Fibroblast of gingiva (primary cell): ENCODE data around the gene HDGF.
"Not testable (repeated sequence)": the region's sequence is repeated elsewhere in the genome, so short reads cannot be mapped to it uniquely, and the experiment has no call there.

Source experiments
- DNase-seq: peaks from one replicate; pipeline ENCODE4 v3.0.0-alpha.2; 2011; ENCODE audit warnings: low read depth

HDGF gene

DNA sequence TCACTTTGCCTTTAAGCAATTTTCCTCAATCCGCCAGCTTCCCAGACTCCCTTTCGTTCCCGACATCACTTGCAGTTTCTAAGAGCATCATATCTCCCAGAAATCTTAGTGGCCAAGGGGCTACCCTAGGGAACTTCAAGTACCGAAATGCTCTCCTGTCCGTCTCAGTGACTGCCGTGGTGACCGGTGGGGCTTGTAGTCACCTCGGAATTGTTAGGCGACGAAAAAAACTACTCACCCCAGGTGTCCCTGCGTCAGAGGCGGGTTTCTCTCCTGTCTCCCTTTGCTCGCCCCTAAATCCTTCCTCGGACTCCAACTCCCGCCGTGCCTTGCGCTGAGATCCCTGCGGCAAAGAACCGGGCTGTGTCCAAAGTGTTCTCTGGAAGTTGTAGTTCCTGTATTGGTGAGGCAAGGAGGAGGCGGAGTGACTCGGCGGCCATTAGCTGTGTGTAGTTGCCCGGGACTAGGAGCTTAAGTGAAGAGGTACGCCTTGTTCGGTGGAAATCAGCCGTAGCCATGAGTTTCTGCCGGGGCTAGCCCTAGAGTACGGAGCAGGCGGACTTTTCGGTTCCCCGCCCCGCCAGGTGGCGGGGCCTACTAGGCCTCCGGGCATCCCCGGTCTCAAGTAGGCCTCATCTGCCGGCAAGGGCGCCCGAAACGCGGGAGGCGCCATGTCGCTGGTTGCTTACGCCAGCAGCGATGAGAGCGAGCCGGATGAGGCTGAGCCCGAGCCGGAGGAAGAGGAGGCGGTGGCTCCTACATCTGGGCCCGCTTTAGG lies 15.8 kb upstream of the HDGF start, which contains the start of gene PRCC:
Gene PRCC, plus strand, starts transcription at position 435 of the 778 bp plus-strand sequence. Its CDS starts 237 bp downstream, at position 672.
- peak; percentile 100 for DNase-seq

DNA sequence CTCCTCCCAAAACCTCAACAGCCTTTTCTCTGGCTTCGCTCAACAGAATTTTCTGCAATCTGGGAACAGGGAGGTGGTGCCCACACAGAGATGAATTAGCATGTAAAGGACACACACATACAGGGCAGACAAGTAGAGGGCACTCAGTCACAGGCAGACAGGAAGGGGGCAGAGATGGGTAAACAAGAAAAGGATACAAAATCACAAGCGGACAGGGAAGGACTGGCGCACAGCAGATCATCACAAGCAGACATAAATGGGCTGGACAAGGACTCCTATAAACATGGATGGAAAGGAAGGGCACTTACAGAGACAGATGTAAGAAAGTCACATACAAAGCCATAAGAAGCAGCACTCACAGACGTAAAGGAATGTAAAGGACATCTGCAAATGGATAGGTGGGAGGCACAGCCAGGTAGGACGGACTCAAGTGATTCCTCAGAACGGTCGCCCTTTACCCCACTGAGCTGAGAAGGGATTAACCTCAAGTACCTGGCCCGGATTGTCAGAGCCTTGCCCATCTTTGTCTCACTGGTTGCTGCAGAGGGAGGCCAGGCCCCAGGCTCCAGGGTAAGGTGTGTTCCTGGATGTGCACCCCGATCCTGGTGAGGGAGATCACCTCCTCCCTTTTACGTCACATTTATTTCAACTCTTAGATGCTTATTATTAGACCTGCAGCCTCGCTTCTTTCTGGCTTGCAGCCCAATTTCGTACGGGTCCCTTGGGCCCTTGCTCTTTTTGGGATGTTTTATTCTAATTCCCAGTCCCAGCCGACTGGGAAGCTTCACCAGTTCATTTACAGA lies 15.0 kb upstream of the HDGF start:
- DNase-seq, result no peak

DNA sequence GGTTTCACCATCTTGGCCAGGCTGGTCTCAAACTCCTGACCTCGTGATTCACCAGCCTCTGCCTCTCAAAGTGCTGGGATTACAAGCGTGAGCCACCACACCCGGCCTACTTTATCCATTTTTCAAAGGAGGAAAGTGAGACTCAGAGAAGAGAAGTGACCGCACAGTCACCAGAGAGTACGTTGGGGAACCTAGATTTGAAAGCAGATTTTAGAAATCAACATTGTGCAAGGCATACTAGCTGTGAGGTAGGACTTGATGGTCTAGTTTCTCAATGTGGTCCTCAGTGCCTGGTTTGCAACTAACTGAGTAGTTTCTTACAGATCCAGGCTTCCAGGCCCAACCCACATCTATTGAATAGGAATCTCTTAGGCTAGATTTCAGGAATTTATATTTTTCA lies 14.2 kb upstream of the HDGF start:
- no peak for DNase-seq

DNA sequence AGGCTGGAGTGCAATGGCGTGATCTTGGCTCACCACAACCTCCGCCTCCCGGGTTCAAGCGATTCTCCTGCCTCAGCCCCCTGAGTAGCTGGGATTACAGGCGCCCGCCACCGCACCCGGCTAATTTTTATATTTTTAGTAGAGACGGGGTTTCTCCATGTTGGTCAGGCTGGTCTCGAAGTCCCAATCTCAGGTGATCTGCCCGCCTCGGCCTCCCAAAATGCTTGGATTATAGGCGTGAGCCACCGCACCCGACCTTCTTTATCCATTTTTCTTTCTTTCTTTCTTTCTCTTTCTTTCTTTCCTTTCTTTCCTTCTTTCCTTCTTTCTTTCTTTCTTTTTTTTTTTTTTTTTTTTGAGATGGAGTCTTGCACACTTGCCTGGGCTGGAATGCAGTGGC lies 13.7 kb upstream of the HDGF start:
- DNase-seq, result not testable (repeated sequence)

DNA sequence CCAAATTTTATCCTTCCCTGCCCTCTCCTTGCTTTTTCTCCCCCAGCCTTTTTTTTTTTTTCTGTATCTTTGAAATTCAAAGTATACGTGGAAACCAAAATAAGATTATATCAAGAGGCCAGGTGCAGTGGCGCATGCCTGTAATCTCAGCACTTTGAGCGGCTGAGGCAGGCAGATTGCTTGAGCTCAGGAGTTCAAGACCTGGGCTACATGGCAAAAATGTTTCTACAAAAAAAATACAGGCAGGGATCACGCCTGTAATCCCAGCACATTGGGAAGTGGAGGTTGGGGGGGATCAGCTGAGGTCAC lies 9.3 kb upstream of the HDGF start:
- no peak for DNase-seq

DNA sequence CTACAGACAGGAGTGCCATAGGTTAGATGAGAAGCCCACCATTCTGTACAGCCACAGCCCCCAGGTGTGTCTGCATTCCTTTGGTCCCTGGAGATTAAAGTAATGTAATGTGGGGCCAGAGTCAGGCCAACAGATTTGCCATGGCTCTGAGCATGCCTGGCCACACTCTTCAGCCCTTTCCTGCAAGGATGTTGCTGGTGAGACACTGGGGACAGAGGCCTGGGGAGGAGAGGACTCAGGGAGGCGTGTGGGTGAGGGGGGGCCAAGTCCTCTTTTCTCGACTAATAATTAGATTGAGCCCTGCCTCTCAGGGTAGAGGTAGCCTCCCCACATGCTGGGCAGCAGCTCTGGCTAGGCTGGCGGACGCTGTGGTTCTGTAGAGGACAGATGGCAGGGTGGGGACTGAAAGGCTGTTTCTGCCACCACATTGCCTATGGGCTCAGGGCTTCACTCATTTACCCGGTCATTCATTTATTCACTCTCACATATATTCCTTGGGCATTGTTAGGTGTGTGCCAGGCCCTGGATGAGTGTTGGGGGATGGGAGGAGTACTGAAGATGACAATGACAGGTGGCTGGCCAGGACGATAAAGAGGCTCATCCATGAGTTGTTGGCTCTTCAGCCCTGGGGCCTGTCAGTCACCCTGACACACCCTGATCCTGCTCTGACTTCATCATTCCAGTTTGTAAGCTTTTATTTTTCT lies 8.8 kb upstream of the HDGF start:
- no peak for DNase-seq

GRCh38 chr1:156757572-156758253 lies 6.2 kb upstream of the HDGF start:
- not testable (repeated sequence) for DNase-seq

DNA sequence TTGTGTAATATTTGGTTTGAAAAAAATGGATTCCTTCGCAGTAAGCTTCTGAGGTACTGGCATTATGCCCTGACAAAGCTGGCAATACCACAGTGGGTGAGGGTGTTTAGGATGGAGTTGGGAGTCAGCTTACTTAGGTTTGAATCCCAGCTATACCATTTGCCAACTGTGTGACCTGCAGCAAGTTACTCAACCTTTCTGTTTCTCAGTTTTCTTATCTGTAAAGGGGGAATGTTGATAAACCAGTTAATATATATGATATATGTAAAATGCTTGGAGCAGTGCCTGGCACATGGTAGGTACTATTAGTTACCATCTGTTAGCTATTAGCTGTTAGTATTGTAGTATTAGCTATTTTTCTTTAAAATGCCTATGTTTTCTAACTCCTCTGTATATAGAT lies 4.9 kb upstream of the HDGF start:
- DNase-seq, result no peak

GRCh38 chr1:156755527-156755950 lies 4.1 kb upstream of the HDGF start:
- DNase-seq, result no peak

DNA sequence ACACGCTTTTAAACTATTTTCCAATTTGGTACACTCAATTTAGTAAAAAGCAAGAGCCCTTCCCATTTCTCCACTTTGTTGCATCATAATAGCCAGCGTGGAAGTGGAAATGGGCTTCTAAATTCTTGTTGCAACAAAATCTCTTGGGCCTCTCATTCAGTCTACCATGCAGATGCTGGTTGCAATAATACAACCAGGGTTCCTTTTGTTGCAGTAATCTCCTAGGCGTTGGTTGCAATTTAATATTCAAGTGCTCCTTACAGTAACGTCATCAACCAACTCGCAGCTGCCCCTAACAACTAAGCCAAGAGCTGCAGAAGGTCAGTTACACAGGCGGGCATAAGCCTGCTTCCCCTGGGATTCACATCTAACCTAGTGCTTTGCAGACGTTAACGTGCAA lies 2.7 kb upstream of the HDGF start:
- DNase-seq, result no peak

DNA sequence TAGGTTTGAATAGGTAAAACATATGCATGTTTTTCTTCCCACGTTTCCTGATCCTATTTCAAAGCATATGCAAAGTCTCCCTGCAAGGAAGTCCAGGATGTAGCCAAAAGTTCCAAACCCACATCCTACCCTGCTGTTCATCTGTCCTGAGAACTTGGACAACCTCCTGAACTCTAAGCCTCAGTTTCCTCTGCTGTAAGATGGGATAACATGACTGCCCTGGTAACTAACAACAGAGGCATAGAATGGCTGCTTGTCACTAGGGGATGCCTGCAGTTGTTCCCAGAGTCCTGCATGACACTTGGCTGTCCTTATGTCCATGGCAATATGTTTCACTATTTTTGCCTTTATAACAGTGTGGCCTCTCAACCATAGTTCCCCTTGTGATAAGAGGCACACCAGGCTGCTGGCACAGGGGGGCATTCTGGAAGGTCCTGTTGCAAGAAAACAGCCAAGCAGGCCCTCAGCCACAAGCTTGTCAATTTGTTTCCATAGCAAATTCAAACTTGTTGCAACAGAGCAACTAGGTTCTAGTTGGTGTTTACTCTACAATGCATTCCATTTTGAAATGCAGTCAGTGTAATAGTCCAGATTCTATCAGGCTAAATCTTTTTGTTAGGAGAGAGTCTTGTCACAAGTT lies 1.5 kb upstream of the HDGF start:
- peak; percentile 87 for DNase-seq

- DNase-seq, result peak; percentile 98
Measured at GRCh38 chr1:156751757-156752481, 444 bp upstream of the HDGF start.

- DNase-seq, result peak; percentile 45
Measured at GRCh38 chr1:156750711-156751450, 594 bp downstream of the HDGF start.

DNA sequence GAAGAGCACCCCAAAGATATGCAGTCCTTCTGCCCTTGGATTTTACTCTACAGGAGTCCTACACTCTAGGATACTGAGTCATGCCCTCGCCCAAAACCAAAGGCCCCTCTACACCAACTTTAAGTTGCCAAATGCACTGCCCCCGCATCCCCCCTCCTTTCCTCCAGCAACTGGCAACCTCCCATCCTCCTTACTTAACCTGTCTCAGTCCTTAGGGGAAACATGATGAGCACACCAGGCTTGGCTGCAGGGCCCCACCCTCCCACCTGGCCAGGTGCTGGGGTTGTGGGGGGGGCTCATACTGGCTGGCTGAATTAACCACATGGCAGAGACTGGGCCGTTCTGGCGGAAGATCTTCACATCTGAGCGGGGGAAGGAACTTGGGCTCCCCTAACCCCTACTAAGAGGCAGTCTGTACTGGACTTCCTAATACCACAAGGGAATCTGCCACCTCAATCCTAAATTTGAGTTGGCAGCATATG lies 1.2 kb downstream of the HDGF start:
- DNase-seq, result peak; percentile 39

GRCh38 chr1:156749419-156750118 lies 1.9 kb downstream of the HDGF start:
- DNase-seq, result no peak

GRCh38 chr1:156748670-156749418 lies 2.6 kb downstream of the HDGF start:
- DNase-seq, result peak; percentile 62

GRCh38 chr1:156747742-156748669 lies 3.5 kb downstream of the HDGF start:
- no peak for DNase-seq
